ENCODE measurements around the gene HNRNPUL1. TPM values are rescaled to one million over a fixed set of nuclear protein-coding genes. Genes with fewer than 3 reads are reported as not detected.

HNRNPUL1 gene
- total RNA-seq, 4 donors from 2014 or later, result 129 to 180 (median 150) TPM

DNA sequence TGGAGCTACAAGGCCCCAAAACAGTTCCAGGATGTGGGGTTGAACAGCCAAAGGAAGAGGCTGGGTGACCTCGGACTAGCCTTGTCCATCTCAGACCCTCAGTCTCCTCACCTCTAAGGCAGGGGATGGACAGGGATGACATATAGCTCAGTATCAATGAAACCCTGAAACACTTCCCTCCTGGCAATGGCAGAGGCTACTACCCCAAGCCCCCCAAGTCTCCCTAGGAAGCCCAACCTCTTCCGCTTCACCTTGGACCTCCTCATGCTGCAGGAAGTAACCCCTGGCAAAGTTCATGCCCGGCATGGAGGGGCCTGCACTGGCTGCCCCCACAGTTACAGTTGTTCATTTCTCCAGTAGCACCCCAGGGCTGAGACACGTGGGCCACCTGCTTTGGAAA lies 56.4 kb downstream of the HNRNPUL1 start:
- no peaks in the 10 kb centered on the region for H3K27me3 ChIP-seq
- peaks cover 23 to 35% of the 10 kb centered on the region in 2 donors for H3K36me3 ChIP-seq
- H3K4me1 ChIP-seq, result peaks cover 14 to 43% of the 10 kb centered on the region in 2 donors
- H3K4me3 ChIP-seq (replicated peaks in 1 of 3), result no peak overlapping the region
- 83 to 100% methylated on average over 3 to 4 of the region's 4 CpGs for WGBS, 2 donors
- TF ChIP-seq, protein P1, sequence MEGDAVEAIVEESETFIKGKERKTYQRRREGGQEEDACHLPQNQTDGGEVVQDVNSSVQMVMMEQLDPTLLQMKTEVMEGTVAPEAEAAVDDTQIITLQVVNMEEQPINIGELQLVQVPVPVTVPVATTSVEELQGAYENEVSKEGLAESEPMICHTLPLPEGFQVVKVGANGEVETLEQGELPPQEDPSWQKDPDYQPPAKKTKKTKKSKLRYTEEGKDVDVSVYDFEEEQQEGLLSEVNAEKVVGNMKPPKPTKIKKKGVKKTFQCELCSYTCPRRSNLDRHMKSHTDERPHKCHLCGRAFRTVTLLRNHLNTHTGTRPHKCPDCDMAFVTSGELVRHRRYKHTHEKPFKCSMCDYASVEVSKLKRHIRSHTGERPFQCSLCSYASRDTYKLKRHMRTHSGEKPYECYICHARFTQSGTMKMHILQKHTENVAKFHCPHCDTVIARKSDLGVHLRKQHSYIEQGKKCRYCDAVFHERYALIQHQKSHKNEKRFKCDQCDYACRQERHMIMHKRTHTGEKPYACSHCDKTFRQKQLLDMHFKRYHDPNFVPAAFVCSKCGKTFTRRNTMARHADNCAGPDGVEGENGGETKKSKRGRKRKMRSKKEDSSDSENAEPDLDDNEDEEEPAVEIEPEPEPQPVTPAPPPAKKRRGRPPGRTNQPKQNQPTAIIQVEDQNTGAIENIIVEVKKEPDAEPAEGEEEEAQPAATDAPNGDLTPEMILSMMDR (IDR thresholded peaks at IDR 0.05), result no peak
- no peak for TF ChIP-seq POLR2A (IDR thresholded peaks at IDR 0.05)
- no peak for DNase-seq
- H3K9me3 ChIP-seq, result no peaks in the 10 kb centered on the region
- intact Hi-C loops (cut with DNase I), result no loop called here
- H3K27ac ChIP-seq, result no peak overlapping the region

DNA sequence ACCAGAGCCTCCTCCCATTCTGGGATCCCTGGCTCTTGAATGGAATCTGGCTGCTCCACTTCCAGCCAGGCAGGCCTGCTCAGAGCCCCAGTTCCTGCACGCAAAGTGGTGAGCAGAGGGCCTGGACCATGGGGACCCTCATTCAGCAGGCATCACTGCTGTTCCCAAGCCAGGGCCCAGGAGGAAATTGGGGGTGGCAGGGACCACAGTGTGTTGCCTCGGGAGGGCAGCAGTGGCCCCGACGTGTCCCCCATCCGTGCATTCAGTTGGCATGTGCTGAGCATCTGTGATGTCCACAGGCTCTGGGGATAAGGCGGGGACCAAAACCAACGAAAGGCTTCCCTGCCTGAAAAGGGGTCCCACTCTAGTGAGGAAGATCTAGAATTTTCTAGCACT lies 57.0 kb downstream of the HNRNPUL1 start:
- Histone ChIP-seq H3K36me3 (peaks cover 19 to 35% of the 10 kb centered on the region in 2 donors), H3K27me3 (no peaks in the 10 kb centered on the region), H3K4me1 (peaks cover 21 to 49% of the 10 kb centered on the region in 2 donors), H3K9me3 (no peaks in the 10 kb centered on the region), H3K4me3 (replicated peaks in 1 of 3) (no peak overlapping the region), H3K27ac (no peak overlapping the region)
- TF ChIP-seq, protein P1 (IDR thresholded peaks at IDR 0.05), result no peak
- no peak for TF ChIP-seq POLR2A (IDR thresholded peaks at IDR 0.05)
- 67 to 98% methylated on average over 6 of the region's 7 CpGs for WGBS, 2 donors
- intact Hi-C loops (cut with DNase I), result no loop called here
- no peak for DNase-seq

DNA sequence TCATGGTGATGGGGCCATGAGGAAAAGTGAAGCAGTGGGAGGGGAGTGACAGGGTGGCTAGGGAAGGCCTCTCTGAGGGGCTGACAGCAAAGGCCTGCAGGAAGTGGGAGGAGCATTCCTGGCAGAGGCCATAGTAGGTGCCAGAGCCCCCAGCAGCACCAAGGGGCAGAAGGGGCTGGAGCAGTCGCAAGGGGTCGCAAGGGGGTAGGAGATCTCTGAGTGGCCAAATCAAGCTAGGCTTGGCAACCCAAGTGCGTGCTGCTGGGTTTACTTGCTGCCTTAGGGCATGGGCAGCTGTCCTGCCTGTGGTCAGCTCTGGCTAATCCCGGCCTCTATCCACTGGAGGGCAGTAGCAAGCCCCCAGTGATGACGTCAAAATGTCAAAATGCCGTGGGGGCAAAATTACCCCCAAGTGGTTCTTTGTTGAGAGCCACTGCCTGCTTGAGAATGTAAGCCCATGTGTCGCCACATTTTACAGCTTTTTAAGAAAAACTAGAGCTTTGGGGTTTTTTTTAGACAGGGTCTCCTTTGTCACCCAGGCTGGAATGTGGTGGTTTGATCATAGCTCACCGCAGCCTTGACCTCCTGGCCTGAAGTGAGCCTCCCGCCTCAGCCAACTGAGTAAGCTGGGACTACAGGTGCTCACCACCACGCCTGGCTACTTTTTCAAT lies 57.6 kb downstream of the HNRNPUL1 start:
- no peak overlapping the region for H3K4me3 ChIP-seq (replicated peaks in 1 of 3)
- DNase-seq, result peak; percentile 37 to 44
- TF ChIP-seq, protein P1 (IDR thresholded peaks at IDR 0.05), result peak in 5 of 6 experiments; percentile 10 to 54 (median 49)
- TF ChIP-seq POLR2A (IDR thresholded peaks at IDR 0.05), result no peak
- H3K36me3 ChIP-seq, result peaks cover 13 to 29% of the 10 kb centered on the region in 2 donors
- intact Hi-C loops (cut with DNase I), result no loop called here
- H3K9me3 ChIP-seq, result no peaks in the 10 kb centered on the region
- H3K27me3 ChIP-seq, result no peaks in the 10 kb centered on the region
- WGBS, 2 donors, result 55 to 68% methylated on average over 5 to 10 of the region's 10 CpGs
- peaks cover 24 to 54% of the 10 kb centered on the region in 2 donors for H3K4me1 ChIP-seq
- peak overlapping the region in 2 of 3 donors; percentile 53 to 76 for H3K27ac ChIP-seq

DNA sequence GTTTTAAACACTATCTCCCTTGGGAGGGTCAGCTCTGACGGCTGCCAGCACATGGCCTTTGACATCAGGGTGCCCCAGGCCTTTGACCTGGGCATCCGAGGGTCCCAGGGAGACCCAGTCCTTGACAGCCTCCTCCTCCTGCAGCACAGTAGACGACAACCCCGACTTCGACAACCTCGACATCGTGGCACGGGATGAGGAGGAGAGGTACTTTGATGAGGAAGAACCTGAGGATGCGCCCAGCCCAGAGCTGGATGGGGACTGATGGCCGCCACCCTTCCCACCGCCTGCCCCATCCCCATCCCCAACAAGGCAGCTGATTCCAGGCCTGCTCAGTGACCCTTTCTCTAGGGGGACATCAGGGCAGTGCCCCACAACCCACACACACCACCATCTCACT lies 58.3 kb downstream of the HNRNPUL1 start:
- H3K9me3 ChIP-seq, result no peaks in the 10 kb centered on the region
- no peaks in the 10 kb centered on the region for H3K27me3 ChIP-seq
- no peak for DNase-seq
- WGBS, 2 donors, result 85 to 88% methylated on average over 10 to 11 of the region's 11 CpGs
- H3K36me3 ChIP-seq, result peaks cover 8 to 22% of the 10 kb centered on the region in 2 donors
- H3K4me3 ChIP-seq (replicated peaks in 1 of 3), result no peak overlapping the region
- H3K4me1 ChIP-seq, result peaks cover 31 to 61% of the 10 kb centered on the region in 2 donors
- peak overlapping the region in 2 of 3 donors; percentile 76 to 85 for H3K27ac ChIP-seq
- intact Hi-C loops (cut with DNase I), result no loop called here
- no peak for TF ChIP-seq POLR2A (IDR thresholded peaks at IDR 0.05)
- TF ChIP-seq, protein P1 (IDR thresholded peaks at IDR 0.05), result no peak

DNA sequence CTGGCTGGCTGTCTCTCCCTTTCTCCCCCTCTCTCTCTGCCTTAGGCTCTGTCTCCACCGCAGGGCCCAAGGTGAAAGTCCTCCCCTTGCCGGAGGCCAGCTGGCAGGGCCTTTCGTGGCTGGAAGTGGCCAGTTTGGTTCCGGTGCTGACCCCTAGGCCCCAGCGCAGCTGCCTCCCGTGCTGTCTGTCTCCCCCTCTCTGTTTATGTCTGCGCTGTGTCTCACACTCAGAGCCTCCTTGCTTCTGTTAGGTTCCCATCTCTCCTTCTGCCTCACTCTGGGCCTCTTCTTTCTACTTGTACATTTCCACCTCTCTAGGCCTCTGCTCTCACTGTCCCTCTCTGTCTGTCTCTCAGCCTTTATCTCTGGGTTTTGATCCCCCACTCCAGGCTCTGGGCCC lies 58.9 kb downstream of the HNRNPUL1 start:
- no peak for DNase-seq
- WGBS, 2 donors, result 74 to 81% methylated on average over 7 of the region's 7 CpGs
- no peak overlapping the region for H3K4me3 ChIP-seq (replicated peaks in 1 of 3)
- no peaks in the 10 kb centered on the region for H3K9me3 ChIP-seq
- intact Hi-C loops (cut with DNase I), result no loop called here
- H3K27ac ChIP-seq, result peak overlapping the region; percentile 39 to 85 (median 76)
- no peaks in the 10 kb centered on the region for H3K27me3 ChIP-seq
- TF ChIP-seq POLR2A (IDR thresholded peaks at IDR 0.05), result no peak
- TF ChIP-seq, protein P1 (IDR thresholded peaks at IDR 0.05), result no peak
- H3K36me3 ChIP-seq, result peaks cover 8 to 18% of the 10 kb centered on the region in 2 donors
- H3K4me1 ChIP-seq, result peaks cover 36 to 67% of the 10 kb centered on the region in 2 donors

Data from thyroid gland (tissue), 4 donors.